NCI-H146 (cell line): Measurements from ENCODE around the gene UBE2G1.
"Not testable (repeated sequence)": the region's sequence is repeated elsewhere in the genome, so short reads cannot be mapped to it uniquely, and the experiment has no call there.

Experiments
- DNase-seq: peaks from one replicate; lab custom pipeline; 2025; lab: John Stamatoyannopoulos, UW

UBE2G1 gene

DNA sequence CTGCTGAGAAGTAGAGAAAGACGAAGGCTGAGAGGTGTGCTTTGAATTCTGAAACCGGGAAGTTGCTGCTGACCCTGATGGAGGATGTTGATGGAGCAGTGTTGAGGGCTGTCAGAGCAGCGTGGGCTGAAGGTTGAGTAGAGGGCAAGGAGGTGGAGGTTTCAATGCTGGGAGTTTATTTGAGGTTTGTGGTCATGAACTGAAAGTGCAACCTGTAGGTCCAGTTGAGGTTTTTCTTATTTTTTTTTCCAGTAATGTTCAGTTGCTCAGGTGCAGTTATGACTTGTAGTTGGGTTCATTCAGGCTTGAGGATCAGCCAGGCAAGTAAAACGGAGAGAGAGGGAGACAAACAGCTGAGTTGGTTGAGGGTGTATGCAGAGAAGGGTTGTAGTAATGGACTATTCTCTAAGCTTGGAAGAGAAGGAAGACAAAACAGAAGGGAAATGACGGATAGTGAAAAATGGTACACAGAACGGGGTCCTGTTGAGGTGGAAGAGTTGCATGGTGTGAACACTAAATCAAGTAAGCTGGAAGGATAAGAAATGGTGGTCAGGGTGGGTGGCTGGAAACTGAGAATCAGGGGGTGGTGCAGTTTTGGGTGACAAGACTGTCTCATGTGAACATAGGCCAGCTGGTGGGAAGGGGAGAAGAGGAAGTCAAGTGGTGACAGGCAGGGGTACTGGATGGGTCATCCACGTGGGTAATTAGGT, 8.7 kb upstream of the UBE2G1 start:
- no peak for DNase-seq

DNA sequence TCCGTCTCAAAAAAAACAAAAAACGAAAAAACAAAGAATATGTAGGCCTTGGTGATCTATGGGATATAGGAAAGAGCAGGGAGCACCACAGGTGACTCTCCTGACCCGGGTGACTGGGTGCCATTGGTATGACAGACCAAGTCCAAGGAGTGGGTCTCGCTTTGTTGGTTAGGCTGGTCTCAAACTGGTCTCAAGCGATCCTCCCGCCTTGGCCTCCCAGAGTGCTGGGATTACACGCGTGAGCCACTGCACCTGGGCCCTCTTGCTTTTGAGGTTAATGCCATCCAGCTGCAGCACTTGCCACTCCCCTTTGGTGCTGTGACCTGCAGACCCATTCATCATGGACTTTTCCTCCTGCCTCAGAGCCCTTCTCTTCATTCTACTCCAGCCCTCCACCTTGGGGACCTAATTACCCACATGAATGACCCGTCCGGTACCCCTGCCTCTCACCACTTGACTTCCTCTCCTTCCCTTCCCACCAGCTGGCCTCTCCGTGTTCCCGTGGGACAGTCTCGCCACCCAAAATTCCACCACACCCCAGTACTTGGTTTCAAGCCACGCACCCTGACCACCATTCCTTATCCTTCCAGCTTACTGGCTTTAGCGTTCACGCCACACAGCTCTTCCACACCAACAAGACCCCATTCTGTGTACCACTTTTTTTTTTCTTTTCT, 3.2 kb upstream of the UBE2G1 start:
- no peak for DNase-seq

DNA sequence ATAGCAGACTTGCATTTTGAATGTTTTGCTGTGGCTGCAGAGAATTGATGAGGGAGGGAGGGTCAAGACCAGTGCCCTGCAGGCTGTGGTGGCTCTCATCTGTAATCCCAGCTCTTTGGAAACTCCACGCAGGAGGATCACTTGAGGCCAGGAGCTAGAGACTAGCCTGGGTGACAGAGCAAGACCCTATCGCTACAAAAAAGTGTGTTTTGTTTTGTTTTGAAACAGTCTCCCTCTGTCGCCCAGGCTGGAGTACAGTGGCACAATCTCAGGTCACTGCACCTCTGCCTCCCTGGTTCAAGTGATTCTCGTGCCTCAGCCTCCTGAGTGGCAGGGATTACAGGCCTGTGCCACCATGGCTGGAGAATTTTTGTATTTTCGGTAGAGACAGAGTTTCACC, 1.9 kb upstream of the UBE2G1 start:
- DNase-seq: no peak

DNA sequence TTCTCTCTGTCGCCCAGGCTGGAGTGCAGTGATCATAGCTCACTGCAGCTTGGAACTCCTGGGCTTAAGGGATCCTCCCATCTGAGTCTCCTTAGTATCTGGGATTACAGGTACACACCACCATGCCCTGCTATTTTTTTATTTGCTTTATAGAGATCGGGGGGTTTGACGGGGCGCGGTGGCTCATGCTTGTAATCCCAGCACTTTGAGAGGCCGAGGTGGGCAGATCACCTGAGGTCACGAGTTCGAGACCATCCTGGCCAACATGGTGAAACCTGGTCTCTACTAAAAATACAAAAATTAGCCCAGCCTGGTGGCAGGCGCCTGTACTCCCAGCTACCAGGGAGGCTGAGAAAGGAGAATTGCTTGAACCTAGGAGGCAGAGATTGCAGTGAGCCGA, 702 bp upstream of the UBE2G1 start:
- not testable (repeated sequence) for DNase-seq

DNA sequence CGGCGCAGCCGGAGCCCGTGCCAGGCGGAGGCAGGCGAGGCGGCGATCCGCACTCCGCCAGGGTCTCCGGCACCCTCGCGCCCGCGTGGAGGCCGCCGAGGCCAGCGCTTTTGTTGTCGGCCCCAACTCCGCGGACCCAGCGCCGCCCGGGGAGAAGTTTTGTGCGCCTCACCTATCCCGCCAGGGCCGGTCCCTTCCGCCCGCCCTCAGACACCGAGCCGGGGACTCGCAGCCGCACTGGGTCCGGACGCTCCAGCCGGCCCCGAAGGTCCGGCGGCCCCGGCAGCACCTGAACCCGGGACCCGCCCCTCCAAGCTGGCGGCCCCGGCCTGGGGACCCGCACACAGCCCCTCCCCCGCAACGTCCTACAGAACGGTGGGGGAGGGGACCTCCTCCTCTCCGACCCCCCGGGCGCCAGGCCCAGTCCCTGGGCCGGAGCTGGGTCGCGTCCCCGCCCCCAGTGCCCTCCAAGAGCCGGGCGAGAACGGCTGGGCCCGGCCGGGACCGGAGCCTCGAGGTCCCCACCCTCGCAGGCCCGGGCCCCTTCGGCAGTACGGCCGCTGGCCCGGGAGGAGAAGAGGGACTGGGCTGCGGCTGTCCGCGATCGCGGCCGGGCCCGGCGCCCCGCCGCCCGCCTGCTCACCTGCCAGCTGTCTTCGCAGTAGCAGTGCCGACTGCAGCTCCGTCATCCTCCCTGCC, 698 bp downstream of the UBE2G1 start:
- peak; percentile 63 for DNase-seq

DNA sequence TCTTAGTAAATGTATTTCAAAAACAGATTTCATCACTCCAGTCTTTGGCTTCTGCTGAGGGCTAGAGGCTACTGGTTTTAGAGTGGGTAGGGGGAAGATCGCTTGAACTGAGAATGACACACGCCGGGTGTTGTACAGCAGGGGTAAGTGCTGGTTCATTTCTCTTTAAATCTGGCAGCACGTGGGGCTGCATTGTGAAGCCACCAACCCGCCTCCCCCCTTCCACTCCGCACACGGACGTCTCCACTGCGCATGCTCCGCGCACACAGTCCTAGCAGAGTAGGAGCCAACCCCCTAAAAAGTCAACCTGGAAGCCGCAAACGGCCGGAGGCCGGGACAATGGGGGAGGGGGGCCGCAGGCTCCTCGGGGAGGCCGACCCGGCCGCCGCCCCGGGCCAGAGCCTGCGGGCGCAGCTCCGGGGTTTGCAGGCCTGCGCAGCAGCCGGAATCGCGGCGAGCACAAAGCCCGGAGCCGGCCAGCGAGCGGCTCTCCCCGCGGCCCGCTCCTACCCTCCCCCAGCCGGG, 1.3 kb downstream of the UBE2G1 start:
- DNase-seq: peak; percentile 92

DNA sequence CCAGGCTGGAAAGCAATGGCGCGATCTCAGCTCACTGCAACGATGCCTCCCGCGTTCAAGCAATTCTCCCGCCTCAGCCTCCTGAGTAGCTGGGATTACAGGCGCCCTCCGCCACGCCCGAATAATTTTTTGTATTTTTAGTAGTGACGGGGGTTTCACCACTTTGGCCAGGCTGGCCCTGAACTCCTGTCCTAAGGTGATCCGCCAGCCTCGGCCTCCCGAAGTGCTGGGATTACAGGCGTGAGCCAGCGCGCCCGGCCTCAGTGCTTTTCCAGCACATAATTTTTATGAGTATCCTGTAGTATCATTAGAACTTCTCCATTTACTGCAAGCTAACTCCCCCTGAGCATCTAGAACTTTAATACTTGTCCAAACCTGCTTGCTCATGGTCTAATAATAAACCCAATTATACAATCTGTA, 1.8 kb downstream of the UBE2G1 start:
- DNase-seq: no peak

DNA sequence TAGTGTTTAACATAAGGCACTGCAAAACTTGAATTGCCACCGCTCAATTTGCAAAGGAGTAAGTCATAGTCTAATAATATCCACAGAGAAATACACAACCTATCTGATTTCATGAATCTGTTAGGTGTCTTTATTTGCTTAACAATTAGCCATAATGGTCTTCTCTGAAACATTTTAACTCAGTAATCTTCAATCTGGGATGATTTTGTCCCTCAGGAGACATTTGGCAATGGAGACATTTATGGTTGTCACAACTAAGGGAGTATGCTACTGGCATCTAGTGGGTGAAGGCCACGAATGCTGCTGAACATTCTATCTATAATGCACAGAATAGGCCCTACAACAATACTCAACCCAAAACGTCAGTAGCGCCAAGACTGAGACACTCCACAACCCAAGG, 4.3 kb downstream of the UBE2G1 start:
- DNase-seq: peak; percentile 49

DNA sequence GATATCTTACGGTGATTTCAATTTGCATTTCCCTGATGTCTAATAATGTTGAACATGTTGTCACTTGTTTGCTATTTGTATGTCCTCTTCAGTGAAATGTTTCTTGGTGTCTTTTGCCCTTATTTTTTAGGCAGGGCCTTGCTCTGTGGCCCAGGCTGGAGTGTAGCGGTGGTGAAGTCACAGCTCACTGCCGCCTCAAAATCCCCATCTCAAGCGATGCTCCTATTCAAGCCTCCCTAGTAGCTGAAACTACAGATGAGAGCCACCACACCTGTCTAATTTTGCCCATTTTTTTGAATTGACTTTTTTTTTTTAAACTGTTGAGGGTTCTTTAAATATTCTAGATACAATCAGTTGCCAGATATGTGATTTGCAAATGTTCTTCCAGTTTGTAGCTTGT, 8.3 kb downstream of the UBE2G1 start:
- DNase-seq: no peak

DNA sequence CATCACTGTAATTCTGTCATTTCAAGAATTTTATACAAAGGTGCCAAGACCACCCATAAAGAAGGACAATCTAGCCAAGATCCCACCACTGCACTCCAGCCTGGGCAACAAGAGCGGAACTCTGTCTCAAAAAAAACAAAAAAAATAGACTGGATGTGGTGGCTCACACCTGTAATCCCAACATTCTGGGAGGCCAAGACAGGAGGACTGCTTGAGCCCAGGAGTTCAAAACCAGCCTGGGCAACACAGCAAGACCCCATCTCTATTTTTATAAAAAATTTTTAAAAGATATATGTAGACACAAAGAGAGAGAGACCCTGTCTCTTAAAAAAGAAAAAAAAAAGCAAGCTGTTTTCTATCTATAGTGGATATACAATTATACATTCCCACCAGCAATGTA, 8.8 kb downstream of the UBE2G1 start:
- DNase-seq: no peak

DNA sequence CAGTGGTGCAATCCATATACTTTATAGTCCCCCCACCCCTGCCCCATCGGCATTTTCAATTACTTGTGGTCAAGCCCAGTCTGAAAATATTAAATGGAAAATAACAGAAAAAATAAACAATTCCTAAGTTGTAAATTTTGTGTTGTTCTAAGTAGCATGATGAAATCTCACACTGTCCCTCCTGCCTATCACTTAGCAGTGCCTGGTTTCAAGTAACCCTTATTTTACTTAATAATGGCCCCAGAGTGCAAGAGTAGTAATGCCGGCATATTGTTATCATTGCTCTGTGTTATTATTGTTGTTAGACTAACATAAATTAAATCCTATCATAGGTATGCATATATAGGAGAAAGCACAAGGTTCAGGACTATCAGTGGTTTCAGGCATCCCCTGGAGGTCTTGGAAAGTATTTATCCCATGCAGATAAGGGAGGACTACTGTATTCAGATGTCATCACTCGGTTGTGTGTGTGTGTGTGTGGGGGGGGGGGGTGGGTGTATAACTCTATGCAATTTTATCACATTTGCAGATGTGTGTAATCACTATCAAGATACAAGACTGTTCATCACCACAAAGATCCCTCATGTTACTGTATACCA, 9.3 kb downstream of the UBE2G1 start:
- DNase-seq: no peak

DNA sequence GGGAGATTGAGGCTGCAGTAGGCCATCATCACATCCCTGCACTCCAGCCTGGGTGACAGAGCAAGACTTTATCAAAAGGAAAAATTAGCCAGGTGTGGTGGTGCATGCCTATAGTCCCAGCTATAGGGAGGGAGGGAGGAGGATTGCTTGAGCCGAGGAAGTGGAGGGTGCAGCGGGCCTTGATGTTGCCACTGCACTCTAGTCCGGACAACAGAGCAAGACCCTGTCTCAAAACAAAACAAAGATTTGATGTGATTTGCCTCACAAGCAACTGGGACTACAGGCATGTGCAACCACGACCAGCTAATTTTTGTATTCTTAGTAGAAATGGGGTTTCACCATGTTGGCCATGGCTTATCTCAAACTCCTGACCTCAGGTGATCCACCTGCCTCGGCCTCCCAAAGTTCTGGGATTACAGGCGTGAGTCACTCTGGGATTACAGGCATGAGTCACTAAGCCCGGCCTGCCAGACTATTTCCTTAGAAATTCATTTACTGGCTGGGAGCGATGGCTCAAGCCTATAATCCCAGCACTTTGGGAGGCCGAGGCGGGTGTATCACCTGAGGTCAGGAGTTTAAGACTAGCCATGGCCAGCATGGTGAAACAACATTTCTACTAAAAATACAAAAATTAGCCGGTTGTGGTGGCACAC, 11.5 kb downstream of the UBE2G1 start:
- no peak for DNase-seq

DNA sequence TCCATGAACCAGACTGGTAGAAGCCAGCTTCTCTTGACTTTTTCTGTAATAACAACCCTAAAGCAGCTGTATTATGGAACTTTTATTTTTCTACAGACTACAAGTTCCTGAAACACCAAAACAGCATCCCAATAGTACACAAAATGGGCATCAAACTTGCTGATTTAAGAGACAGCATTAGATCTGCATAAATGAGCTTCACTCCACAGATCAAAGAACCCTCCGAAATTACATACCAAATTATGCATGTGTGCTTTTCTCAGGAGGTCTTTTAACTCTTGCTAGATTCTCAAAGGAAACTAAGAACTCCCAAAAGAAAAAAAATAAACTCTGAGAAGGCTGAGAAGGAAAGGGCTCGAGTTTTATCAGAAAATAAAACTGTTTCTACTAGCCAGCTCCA, 12.3 kb downstream of the UBE2G1 start:
- DNase-seq: no peak

DNA sequence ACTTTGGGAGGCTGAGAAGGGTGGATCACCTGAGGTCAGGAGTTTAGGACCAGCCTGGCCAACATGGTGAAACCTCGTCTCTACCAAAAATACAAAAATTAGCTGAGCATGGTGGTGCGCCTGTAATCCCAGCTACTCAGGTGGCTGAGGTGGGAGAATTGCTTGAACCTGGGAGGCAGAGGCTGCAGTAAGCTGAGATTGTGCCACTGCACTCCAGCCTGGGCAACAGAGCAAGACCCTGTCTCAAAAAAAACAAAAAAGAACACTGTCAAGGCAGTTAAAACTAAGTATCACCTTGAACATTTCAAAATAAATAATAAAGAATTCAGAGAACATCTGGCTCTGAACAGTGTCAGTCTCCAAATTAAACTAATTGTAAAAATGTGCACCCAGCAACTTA, 16.3 kb downstream of the UBE2G1 start:
- not testable (repeated sequence) for DNase-seq

DNA sequence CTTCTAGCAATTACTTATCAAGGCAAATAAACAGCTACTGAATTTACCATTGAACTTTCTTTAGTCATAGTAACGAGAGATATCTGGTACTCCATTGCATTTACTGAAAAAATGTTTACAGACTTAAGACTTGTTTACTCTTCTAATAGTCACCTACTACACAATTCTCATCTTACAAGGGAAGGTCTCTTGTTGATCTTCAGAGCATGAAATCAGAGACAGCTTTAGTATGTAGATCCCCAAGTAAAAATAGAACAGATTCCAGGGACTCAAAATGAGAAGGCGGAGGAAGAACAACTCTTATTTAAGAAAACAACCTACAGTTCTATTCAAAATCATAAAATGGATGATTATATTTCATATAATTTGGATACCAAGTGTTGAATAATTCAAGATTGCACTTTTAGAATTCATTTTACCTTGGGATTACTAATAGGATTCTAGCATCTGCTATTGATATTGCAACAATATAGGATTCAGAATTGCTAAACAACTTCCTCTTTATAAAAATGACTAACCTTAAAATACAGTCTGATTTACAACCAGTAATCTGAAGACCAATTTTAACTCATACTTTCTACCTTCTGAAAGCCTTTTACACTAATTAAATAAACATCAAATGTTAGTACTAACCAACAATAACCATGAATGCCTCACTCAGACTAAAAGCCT, 20.8 kb downstream of the UBE2G1 start:
- DNase-seq: no peak

DNA sequence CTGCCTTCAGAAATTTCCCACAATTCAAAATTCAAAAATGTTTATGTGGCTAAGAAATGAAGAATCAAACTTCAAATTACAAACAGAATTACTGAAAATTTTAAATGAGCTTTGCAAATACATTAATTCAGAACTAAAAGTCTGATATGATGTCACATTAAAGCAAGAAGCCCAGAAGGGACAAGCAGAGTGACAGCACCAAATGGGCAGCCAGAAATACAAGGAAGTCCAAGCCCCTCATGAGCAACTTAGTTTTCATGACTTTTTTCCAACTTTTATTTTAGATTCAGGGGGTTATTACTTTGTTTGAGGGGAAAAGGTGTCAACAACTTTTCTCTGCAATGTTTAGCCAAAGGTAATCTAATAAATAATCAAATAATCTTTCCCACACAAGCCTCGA, 21.5 kb downstream of the UBE2G1 start:
- DNase-seq: no peak

DNA sequence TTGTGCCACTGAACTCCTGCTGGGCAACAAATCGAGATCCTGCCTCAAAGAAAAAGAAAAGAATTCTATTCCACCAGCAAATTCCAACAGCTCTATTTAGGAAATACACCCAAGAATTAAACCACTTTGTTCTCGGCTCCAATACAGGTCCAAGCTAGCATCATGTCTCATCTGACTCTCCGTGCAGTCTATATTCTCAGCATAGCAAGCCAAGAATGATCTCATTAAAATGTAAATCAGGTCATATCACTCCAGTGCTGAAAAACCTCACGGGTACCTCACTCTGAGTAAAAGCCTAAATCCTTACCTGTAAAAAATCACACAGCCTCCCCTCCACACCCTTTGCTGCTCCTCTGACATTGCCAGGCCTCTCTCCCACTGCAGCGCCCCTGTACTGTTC, 23.9 kb downstream of the UBE2G1 start:
- no peak for DNase-seq

DNA sequence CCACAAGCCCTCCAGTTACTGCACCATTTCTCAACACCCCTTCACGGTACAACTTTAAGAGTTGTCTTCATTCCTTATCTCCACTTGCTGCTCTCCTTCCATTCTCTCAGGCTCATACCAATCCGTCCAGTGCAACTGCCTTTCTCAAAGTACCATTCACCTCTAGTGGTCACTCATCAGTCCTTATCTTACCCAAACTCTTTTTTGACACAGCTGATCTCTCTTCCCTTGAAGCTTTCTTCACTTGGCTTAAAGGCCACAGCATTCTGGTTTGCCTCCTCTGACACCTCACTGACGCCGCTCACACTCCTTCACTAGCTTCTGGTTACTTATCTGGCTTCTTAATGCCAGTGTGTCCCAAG, 24.9 kb downstream of the UBE2G1 start:
- no peak for DNase-seq

DNA sequence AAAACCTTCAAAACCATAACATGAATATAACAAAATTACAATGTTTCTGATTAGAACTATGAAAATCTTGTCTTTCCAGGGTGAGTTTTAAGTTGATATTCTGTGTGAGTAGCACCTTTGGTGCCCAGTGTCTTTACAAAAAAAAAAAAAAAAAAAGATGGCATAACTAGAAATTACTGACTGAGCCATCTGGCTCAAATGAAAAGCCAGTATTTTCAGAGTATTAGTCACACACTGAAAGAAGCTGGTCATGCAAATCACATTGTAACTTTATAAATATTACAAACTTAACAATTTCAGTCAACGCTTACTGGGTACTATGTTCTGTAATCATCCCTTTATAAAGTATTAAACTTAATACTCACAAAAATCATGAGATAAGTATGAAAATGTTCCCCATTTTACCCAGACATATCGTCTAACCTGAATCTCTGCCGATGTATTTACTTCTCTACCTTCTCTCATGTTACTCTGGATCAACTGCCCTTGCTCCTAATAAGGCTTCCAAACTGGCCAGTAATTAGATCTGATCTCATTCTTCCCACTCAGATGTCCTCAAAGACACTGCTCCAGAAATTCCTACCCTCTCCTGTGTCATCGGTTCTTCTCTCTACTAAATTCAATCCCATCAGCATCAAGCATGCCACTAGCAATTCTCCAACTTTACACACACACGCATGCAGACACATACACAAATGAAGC, 25.4 kb downstream of the UBE2G1 start:
- no peak for DNase-seq

DNA sequence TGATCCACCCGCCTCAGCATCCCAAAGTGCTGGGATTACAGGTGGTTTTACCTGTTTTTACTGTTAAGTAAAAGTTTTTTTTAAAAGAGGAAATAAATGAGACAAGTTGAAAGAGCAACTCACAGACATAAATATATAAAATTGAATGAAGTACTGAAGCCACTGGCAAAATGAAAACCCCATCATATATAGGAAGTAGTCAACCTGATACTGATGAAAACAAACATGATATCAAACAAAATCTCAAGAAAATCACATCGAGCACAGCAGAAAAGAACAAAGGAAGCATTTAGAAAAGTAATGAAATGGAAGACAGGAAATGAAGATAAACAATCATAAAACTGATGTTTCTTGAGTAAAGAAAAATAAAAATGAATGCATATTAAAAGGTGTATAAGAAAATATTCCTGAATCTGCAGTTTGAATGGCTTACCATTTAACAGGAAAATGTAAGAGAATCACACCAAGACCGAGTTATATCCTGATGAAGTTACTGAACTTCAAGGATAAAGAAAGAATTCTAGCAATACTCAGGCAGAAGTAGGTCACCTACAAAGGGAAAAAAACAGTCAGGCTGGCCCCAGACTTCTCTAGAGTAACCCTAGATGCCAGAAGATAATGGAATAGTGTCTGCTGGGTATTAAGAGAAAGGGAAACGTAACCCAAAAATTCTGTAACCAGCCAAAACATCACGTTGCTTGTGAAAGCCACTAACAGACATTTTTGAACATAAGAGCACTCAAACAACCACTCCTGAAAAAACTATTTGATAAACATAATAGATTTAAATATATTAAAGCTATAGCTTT, 31.5 kb downstream of the UBE2G1 start:
- no peak for DNase-seq
